Esophagus squamous epithelium (tissue), 5 donors: ENCODE data around the gene SZT2. TPM values are rescaled to one million over a fixed set of nuclear protein-coding genes. Genes with fewer than 3 reads are reported as not detected.

Experiments used
- DNase-seq: peaks from one replicate; lab custom pipeline; 2025; lab: John Stamatoyannopoulos, UW
- H3K27ac ChIP-seq, 4 donors: fragments of 200-600 bp; sonication (generic); one replicate each; pipeline ENCODE4 v1.5.1; 2016 to 2019; ENCODE audit warnings: mild to moderate bottlenecking in 1 of 4
- H3K27me3 ChIP-seq, 4 donors: fragments of 200-600 bp; sonication (generic); 1 replicate in 3 of 4; 2 replicates in 1 of 4; pipeline versions ENCODE4 v1.5.1 to v1.6.0; 2017 to 2021; ENCODE audit warnings: antibody characterized with exemption in 1 of 4
- H3K36me3 ChIP-seq, 3 donors: fragments of 200-600 bp; sonication (generic); one replicate each; pipeline ENCODE4 v1.5.1; 2016 to 2019
- H3K4me1 ChIP-seq, 3 donors: fragments of 200-600 bp; sonication (generic); one replicate each; pipeline ENCODE4 v1.5.1; 2017 to 2019
- H3K4me3 ChIP-seq, 4 donors: fragments of 200-600 bp; sonication (generic); 1 replicate in 3 of 4; 2 replicates in 1 of 4; pipeline ENCODE4 v1.5.1; 2016 to 2019; ENCODE audit warnings: mild to moderate bottlenecking in 2 of 4, moderate library complexity in 1 of 4
- H3K9me3 ChIP-seq, 3 donors: fragments of 200-600 bp; sonication (generic); one replicate each; pipeline ENCODE4 v1.5.1; 2016 to 2019
- POLR2A ChIP-seq, 4 donors: fragments of 450-650 bp; IDR thresholded peaks; one replicate each; pipeline ENCODE4 v1.6.1; 2017; ENCODE audit warnings: antibody characterized with exemption in 4 of 4, mild to moderate bottlenecking in 4 of 4, moderate library complexity in 3 of 4
- WGBS, 2 donors: methylation state at CpG; one replicate each; pipeline ENCODE4 v1.1.5; 2018; 5-methylcytosine and 5-hydroxymethylcytosine counted together
- intact Hi-C: fragments of 100-400 bp; cut with DNase I; formaldehyde crosslinking; loops from one replicate; pipeline ENCODE4 v1.15.0; 2022
- total RNA-seq, 4 donors: library from RNA; depleted of rRNA; stranded (reverse); fragments of >200 nt; gene quantifications; one replicate each; pipeline ENCODE4 v1.1.0, GENCODE V29; 2016
- TF ChIP-seq, protein P1 (sequence below), 6 experiments: fragments of 450-650 bp in 4 of 6; fragments of 200-600 bp in 2 of 6; sonication (generic) in 2 of 6; IDR thresholded peaks; one replicate each; pipeline ENCODE4 v1.5.1; 2016 to 2019; ENCODE audit warnings: antibody characterized with exemption in 6 of 6, mild to moderate bottlenecking in 4 of 6, moderate library complexity in 4 of 6
- donor health status: DM: yes; HTN: yes; CAD: no.

Gene SZT2
- total RNA-seq, 4 donors from 2014 or later = 12.4 to 40.0 (median 27.7) TPM

- intact Hi-C loops = no loop called here
- no peaks in the 10 kb centered on the region for H3K36me3 ChIP-seq
- H3K4me1 ChIP-seq = no peaks in the 10 kb centered on the region
- H3K27ac ChIP-seq = no peak overlapping the region
- no peak for DNase-seq
- no peak overlapping the region for H3K4me3 ChIP-seq
- no peaks in the 10 kb centered on the region for H3K27me3 ChIP-seq
- H3K9me3 ChIP-seq = no peaks in the 10 kb centered on the region
- no peak for TF ChIP-seq POLR2A (IDR thresholded peaks at IDR 0.05)
- TF ChIP-seq, protein P1, sequence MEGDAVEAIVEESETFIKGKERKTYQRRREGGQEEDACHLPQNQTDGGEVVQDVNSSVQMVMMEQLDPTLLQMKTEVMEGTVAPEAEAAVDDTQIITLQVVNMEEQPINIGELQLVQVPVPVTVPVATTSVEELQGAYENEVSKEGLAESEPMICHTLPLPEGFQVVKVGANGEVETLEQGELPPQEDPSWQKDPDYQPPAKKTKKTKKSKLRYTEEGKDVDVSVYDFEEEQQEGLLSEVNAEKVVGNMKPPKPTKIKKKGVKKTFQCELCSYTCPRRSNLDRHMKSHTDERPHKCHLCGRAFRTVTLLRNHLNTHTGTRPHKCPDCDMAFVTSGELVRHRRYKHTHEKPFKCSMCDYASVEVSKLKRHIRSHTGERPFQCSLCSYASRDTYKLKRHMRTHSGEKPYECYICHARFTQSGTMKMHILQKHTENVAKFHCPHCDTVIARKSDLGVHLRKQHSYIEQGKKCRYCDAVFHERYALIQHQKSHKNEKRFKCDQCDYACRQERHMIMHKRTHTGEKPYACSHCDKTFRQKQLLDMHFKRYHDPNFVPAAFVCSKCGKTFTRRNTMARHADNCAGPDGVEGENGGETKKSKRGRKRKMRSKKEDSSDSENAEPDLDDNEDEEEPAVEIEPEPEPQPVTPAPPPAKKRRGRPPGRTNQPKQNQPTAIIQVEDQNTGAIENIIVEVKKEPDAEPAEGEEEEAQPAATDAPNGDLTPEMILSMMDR (IDR thresholded peaks at IDR 0.05) = no peak
- 86 to 87% methylated on average over 2 of the region's 2 CpGs for WGBS, 2 donors
Measured at GRCh38 chr1:43481491-43481890, 91.8 kb downstream of the SZT2 start.

GRCh38 chr1:43482215-43482614 lies 92.5 kb downstream of the SZT2 start:
- H3K36me3 ChIP-seq = no peaks in the 10 kb centered on the region
- H3K27me3 ChIP-seq = no peaks in the 10 kb centered on the region
- no peak overlapping the region for H3K4me3 ChIP-seq
- peaks cover 0 to 5% (median 0%) of the 10 kb centered on the region in 3 donors for H3K9me3 ChIP-seq
- no peak for DNase-seq
- intact Hi-C loops = no loop called here
- WGBS, 2 donors = 80% methylated on average over 1 of the region's 1 CpG
- H3K4me1 ChIP-seq = no peaks in the 10 kb centered on the region
- TF ChIP-seq, protein P1 (IDR thresholded peaks at IDR 0.05) = no peak
- TF ChIP-seq POLR2A (IDR thresholded peaks at IDR 0.05) = no peak
- H3K27ac ChIP-seq = no peak overlapping the region

DNA sequence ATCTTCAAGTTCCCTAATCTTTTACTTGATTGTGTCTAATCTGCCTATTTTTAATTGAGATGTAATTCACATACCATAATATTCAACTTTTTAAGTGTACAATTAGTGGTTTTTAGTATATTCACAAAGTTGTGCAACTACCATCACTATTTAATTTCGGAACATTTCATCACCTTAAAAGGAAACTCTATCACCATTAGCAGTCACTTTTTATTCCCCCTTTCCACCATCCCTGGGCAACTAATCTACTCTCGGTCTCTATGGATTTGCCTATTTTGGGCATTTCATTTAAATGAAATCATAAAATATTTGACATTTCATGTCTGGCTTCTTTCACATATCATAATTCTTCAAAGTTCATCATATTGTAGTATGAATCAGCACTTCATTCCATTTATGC lies 94.7 kb downstream of the SZT2 start:
- intact Hi-C loops = no loop called here
- DNase-seq = no peak
- H3K4me3 ChIP-seq = no peak overlapping the region
- no peaks in the 10 kb centered on the region for H3K4me1 ChIP-seq
- no peak overlapping the region for H3K27ac ChIP-seq
- H3K27me3 ChIP-seq = no peaks in the 10 kb centered on the region
- no peak for TF ChIP-seq POLR2A (IDR thresholded peaks at IDR 0.05)
- TF ChIP-seq, protein P1 (IDR thresholded peaks at IDR 0.05) = no peak
- 87 to 91% methylated on average over 2 of the region's 2 CpGs for WGBS, 2 donors
- no peaks in the 10 kb centered on the region for H3K36me3 ChIP-seq
- peaks cover 0 to 23% (median 0%) of the 10 kb centered on the region in 3 donors for H3K9me3 ChIP-seq

- DNase-seq = no peak
- no peak overlapping the region for H3K27ac ChIP-seq
- no peaks in the 10 kb centered on the region for H3K27me3 ChIP-seq
- H3K9me3 ChIP-seq = peaks cover 0 to 27% (median 0%) of the 10 kb centered on the region in 3 donors
- intact Hi-C loops = no loop called here
- TF ChIP-seq, protein P1 (IDR thresholded peaks at IDR 0.05) = no peak
- no peak for TF ChIP-seq POLR2A (IDR thresholded peaks at IDR 0.05)
- 68 to 76% methylated on average over 1 of the region's 1 CpG for WGBS, 2 donors
- no peak overlapping the region for H3K4me3 ChIP-seq
- H3K4me1 ChIP-seq = peaks cover 0 to 9% (median 0%) of the 10 kb centered on the region in 3 donors
- no peaks in the 10 kb centered on the region for H3K36me3 ChIP-seq
Measured at GRCh38 chr1:43488165-43488564, 98.5 kb downstream of the SZT2 start.

- H3K27me3 ChIP-seq = no peaks in the 10 kb centered on the region
- 88% methylated on average over 1 of the region's 1 CpG; no CpG with 5 or more reads in 1 of the 2 donors for WGBS, 2 donors
- H3K36me3 ChIP-seq = no peaks in the 10 kb centered on the region
- no peak for DNase-seq
- peaks cover 0 to 27% (median 0%) of the 10 kb centered on the region in 3 donors for H3K9me3 ChIP-seq
- intact Hi-C loops = no loop called here
- H3K27ac ChIP-seq = no peak overlapping the region
- TF ChIP-seq, protein P1 (IDR thresholded peaks at IDR 0.05) = no peak
- peaks cover 0 to 21% (median 0%) of the 10 kb centered on the region in 3 donors for H3K4me1 ChIP-seq
- H3K4me3 ChIP-seq = no peak overlapping the region
Measured at GRCh38 chr1:43491061-43491460, 101.4 kb downstream of the SZT2 start.
